Cardiac muscle cell (in vitro differentiated cells and primary cell): Measurements from ENCODE around the gene HOXD8. TPM values are rescaled to one million over a fixed set of nuclear protein-coding genes. Genes with fewer than 3 reads are reported as not detected.

ENCODE experiments used
- DNase-seq, 2 donors: peaks; one replicate each; pipeline versions ENCODE4 v3.0.0 to v3.0.0-alpha.2; 2010 to 2017; ENCODE audit warnings: low read depth in 1 of 2, low spot score in 1 of 2
- H3K27ac ChIP-seq: fragments of 200-600 bp; sonication (generic); 2 replicates; pipeline ENCODE4 v1.5.1; 2016
- H3K27me3 ChIP-seq: fragments of 200-600 bp; sonication (generic); 2 replicates; pipeline ENCODE4 v1.6.0; 2016; ENCODE audit warnings: control low read depth
- H3K36me3 ChIP-seq: fragments of 200-600 bp; sonication (generic); 2 replicates; pipeline ENCODE4 v1.5.1; 2016; ENCODE audit warnings: control low read depth
- H3K4me1 ChIP-seq: fragments of 200-600 bp; sonication (generic); 2 replicates; pipeline ENCODE4 v1.8.1; 2017; ENCODE audit warnings: low read depth, mild to moderate bottlenecking, mixed run types
- H3K4me3 ChIP-seq: fragments of 200-600 bp; sonication (generic); 2 replicates; pipeline ENCODE4 v1.5.1; 2016; ENCODE audit warnings: mild to moderate bottlenecking
- H3K9me3 ChIP-seq: fragments of 200-600 bp; sonication (generic); 2 replicates; pipeline ENCODE4 v1.5.1; 2017; ENCODE audit warnings: low read depth, mild to moderate bottlenecking, control low read depth
- polyA plus RNA-seq: library from polyadenylated mRNA; unstranded; fragments of >200 nt; fragmentation: Nextera tagmentation; extraction: Ambion mirVana; gene quantifications from 2 replicates; pipeline ENCODE4 v1.2.1, GENCODE V29; 2016
- total RNA-seq: library from RNA; depleted of rRNA; stranded (reverse); fragments of >200 nt; gene quantifications from 2 replicates; pipeline ENCODE4 v1.2.3, GENCODE V29; 2016
- TF ChIP-seq, protein P1 (sequence below): IDR thresholded peaks from 2 replicates; pipeline ENCODE4 v1.5.1; 2012; ENCODE audit warnings: low read depth, mild to moderate bottlenecking, low read length

The HOXD8 gene
- total and polyA plus RNA-seq, 2 experiments from 2014 or later: not detected

DNA sequence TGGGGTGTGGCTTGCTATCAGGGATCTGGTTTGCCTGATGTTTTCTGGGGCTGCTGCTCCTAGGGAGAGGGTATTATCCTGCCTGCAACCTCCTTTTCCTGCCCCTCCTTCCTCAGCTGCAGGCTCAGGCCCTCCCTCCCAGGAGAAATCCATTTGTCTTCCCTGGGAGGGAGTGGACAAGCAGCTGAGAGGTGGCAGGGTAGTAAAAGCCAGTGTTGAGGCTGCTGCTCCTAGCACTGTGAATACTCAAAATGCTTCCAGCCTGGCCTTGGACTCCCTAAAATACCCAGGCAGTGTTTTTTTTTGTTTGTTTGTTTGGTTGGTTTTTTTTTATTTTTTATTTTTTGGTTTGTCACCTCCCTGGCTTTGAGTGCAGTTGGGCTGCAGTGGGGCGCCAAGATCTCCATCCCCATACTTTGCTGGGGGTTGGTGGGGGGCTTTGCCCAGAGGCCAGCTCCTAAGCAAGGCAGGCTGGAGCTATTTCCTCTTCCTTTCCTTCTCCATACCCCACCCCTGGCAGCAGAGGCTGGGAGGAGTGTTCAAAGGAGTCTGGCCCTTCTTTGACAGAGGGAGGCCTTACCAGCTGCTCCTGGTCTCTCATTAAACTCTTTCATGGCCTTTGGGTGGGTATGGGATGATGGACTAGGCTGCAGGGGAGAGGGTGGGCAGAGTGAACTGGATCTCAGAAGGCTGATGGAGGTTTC, 41.2 kb downstream of the HOXD8 start:
- Histone ChIP-seq H3K27me3 (peaks cover 100% of the 10 kb centered on the region), H3K4me1 (no peaks in the 10 kb centered on the region), H3K36me3 (no peaks in the 10 kb centered on the region), H3K9me3 (no peaks in the 10 kb centered on the region), H3K4me3 (no peak overlapping the region), H3K27ac (no peak overlapping the region)
- TF ChIP-seq, protein P1, sequence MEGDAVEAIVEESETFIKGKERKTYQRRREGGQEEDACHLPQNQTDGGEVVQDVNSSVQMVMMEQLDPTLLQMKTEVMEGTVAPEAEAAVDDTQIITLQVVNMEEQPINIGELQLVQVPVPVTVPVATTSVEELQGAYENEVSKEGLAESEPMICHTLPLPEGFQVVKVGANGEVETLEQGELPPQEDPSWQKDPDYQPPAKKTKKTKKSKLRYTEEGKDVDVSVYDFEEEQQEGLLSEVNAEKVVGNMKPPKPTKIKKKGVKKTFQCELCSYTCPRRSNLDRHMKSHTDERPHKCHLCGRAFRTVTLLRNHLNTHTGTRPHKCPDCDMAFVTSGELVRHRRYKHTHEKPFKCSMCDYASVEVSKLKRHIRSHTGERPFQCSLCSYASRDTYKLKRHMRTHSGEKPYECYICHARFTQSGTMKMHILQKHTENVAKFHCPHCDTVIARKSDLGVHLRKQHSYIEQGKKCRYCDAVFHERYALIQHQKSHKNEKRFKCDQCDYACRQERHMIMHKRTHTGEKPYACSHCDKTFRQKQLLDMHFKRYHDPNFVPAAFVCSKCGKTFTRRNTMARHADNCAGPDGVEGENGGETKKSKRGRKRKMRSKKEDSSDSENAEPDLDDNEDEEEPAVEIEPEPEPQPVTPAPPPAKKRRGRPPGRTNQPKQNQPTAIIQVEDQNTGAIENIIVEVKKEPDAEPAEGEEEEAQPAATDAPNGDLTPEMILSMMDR: no peak
- DNase-seq: no peak

DNA sequence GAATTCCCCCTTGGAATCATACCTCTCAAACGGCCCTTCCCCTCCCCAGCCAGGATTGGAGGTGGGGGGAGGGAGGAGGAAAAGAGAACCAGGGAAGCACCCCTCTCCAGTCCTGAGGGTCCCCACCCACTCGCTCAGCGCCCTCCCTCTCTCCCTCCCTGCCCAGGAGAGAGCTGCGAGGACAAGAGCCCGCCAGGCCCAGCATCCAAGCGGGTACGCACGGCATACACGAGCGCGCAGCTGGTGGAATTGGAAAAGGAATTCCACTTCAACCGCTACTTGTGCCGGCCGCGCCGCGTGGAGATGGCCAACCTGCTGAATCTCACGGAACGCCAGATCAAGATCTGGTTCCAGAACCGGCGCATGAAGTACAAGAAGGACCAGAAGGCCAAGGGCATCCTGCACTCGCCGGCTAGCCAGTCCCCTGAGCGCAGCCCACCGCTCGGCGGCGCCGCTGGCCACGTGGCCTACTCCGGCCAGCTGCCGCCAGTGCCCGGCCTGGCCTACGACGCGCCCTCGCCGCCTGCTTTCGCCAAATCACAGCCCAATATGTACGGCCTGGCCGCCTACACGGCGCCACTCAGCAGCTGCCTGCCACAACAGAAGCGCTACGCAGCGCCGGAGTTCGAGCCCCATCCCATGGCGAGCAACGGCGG, 42.0 kb downstream of the HOXD8 start:
- H3K36me3 ChIP-seq: no peaks in the 10 kb centered on the region
- DNase-seq: no peak
- no peaks in the 10 kb centered on the region for H3K4me1 ChIP-seq
- no peak overlapping the region for H3K27ac ChIP-seq
- TF ChIP-seq, protein P1: no peak
- no peaks in the 10 kb centered on the region for H3K9me3 ChIP-seq
- peak overlapping the region; percentile 10 for H3K4me3 ChIP-seq
- peaks cover 100% of the 10 kb centered on the region for H3K27me3 ChIP-seq

DNA sequence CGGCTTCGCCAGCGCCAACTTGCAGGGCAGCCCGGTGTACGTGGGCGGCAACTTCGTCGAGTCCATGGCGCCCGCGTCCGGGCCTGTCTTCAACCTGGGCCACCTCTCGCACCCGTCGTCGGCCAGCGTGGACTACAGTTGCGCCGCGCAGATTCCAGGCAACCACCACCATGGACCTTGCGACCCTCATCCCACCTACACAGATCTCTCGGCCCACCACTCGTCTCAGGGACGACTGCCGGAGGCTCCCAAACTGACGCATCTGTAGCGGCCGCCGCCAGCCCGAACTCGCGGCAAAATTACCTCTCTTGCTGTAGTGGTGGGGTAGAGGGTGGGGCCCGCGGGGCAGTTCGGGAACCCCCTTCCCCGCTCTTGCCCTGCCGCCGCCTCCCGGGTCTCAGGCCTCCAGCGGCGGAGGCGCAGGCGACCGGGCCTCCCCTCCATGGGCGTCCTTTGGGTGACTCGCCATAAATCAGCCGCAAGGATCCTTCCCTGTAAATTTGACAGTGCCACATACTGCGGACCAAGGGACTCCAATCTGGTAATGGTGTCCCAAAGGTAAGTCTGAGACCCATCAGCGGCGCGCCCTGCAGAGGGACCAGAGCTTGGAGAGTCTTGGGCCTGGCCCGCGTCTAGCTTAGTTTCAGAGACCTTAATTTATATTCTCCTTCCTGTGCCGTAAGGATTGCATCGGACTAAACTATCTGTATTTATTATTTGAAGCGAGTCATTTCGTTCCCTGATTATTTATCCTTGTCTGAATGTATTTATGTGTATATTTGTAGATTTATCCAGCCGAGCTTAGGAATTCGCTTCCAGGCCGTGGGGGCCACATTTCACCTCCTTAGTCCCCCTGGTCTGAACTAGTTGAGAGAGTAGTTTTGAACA, 42.7 kb downstream of the HOXD8 start:
- H3K4me1 ChIP-seq: no peaks in the 10 kb centered on the region
- H3K9me3 ChIP-seq: no peaks in the 10 kb centered on the region
- H3K36me3 ChIP-seq: no peaks in the 10 kb centered on the region
- H3K27ac ChIP-seq: no peak overlapping the region
- peaks cover 100% of the 10 kb centered on the region for H3K27me3 ChIP-seq
- TF ChIP-seq, protein P1: no peak
- peak overlapping the region; percentile 10 for H3K4me3 ChIP-seq
- DNase-seq: no peak

GRCh38 chr2:176172895-176173566, 43.5 kb downstream of the HOXD8 start:
- Histone ChIP-seq H3K27ac (no peak overlapping the region), H3K9me3 (no peaks in the 10 kb centered on the region), H3K27me3 (peaks cover 100% of the 10 kb centered on the region), H3K36me3 (no peaks in the 10 kb centered on the region), H3K4me1 (no peaks in the 10 kb centered on the region), H3K4me3 (no peak overlapping the region)
- no peak for DNase-seq
- TF ChIP-seq, protein P1: no peak
